ENCODE results near the gene MED28.
"Not testable (repeated sequence)": the region's sequence is repeated elsewhere in the genome, so short reads cannot be mapped to it uniquely, and the experiment has no call there.

Gene MED28, protein sequence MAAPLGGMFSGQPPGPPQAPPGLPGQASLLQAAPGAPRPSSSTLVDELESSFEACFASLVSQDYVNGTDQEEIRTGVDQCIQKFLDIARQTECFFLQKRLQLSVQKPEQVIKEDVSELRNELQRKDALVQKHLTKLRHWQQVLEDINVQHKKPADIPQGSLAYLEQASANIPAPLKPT

DNA sequence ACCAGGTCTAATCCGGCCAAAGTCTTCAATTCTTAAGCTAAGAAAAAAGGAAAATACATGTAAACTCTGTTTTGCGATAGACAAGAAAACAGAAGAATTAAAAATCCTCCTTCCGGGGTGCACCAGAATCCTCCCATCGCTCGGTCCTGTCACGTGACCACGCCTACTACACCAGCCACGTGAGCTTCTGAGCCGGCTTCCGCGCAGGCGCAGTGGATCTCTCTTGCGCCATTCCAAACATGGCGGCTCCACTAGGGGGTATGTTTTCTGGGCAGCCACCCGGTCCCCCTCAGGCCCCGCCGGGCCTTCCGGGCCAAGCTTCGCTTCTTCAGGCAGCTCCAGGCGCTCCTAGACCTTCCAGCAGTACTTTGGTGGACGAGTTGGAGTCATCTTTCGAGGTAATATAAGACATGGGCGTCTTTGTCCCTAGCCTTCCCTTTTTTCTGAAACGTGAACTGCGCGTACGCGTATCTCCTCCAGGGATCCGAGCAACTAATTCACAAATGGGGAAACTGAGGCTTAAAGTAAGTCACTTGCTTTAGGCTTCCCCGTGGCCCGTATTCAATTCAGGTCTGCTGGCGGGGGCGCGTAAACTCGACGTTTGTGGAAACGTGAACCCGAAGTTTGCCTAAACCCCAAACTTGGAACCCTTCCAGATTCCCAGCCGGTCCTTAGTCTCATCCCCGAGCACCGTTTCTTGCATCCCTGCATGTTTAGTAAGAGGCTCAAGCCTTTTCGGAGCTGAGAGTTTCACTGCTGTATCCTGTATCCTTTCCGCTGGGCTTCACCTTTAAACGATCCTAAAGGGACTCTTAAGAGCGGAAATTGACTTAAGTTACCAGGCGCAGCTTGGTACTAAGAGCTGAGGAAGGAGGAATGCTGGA lies at the start of gene MED28:
Gene MED28, plus strand, starts transcription at position 226 of the 884 bp plus-strand sequence. Its CDS starts 14 bp downstream, at position 240.
- peaks cover 5 to 38% (median 35%) of the 10 kb centered on the region in 5 donors for H3K4me1 ChIP-seq (ENCODE audit: control insufficient read depth in 5 of 5, insufficient read depth in 5 of 5, low read length in 5 of 5)
- peak within 1 kb of the TSS; percentile 91 to 99 (median 98) for H3K4me3 ChIP-seq (ENCODE audit: low read depth in 1 of 5, low read length in 5 of 5)
- H3K9ac ChIP-seq (ENCODE audit: low read length in 5 of 5): peak within 1 kb of the TSS; percentile 89 to 100 (median 98)
- peaks cover under 1 to 21% (median 18%) of the 10 kb centered on the region in 5 donors for H3K36me3 ChIP-seq (ENCODE audit: control insufficient read depth in 5 of 5, insufficient read depth in 5 of 5, low read length in 5 of 5)
- H3K27ac ChIP-seq (ENCODE audit: low read depth, low read length): peak within 1 kb of the TSS; percentile 96
- H3K9me3 ChIP-seq (ENCODE audit: control insufficient read depth in 5 of 5, low read length in 5 of 5): no peaks in the 10 kb centered on the region
- no peaks in the 10 kb centered on the region for H3K27me3 ChIP-seq (ENCODE audit: control insufficient read depth in 5 of 5, insufficient read depth in 4 of 5, low read length in 5 of 5)

DNA sequence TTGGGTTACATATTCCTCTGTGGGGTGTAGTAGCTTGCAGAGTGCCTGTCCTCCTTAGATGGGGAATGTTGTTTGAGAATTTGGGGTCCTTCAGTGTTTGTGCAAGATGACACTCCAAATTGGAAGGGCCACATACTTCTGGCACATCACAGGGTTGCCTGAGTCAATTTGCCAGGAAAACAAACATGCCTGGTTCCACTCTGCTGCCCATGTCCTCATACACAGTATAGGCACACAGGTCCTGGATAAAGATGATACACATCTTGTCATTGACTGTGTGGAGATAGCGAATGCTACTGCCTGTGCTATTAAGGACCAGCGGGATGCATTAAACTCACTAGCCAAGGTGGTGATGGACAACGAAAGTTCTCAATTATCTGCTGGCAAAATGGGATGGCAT lies 48.6 kb upstream of the MED28 start:
- H3K4me3 ChIP-seq (ENCODE audit: low read depth in 1 of 5, low read length in 5 of 5): no peak overlapping the region
- no peaks in the 10 kb centered on the region for H3K4me1 ChIP-seq (ENCODE audit: control insufficient read depth in 5 of 5, insufficient read depth in 5 of 5, low read length in 5 of 5)
- no peaks in the 10 kb centered on the region for H3K36me3 ChIP-seq (ENCODE audit: control insufficient read depth in 5 of 5, insufficient read depth in 5 of 5, low read length in 5 of 5)
- no peak overlapping the region for H3K9ac ChIP-seq (ENCODE audit: low read length in 5 of 5)
- H3K27me3 ChIP-seq (ENCODE audit: control insufficient read depth in 5 of 5, insufficient read depth in 4 of 5, low read length in 5 of 5): no peaks in the 10 kb centered on the region
- no peak overlapping the region for H3K27ac ChIP-seq (ENCODE audit: low read depth, low read length)
- no peaks in the 10 kb centered on the region for H3K9me3 ChIP-seq (ENCODE audit: control insufficient read depth in 5 of 5, low read length in 5 of 5)

DNA sequence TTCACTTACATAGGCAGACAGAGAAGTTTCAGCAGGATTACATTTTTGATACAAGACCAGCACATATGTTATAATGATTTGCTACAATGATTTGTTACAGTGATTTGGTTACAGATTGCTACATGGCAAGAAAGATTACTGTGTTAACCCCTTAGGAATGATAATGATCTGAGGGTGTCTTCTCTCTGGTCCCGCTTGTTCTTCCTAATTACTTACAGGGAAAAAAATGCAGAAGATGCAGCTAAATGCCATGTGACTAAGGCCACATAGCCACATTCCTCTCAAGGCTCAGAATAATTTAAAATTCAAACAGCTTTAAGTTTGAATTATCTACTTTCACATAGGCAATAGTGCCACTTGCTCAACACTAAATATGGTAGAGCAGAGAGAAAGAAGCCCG lies 47.2 kb upstream of the MED28 start:
- no peak overlapping the region for H3K9ac ChIP-seq (ENCODE audit: low read length in 5 of 5)
- H3K4me1 ChIP-seq (ENCODE audit: control insufficient read depth in 5 of 5, insufficient read depth in 5 of 5, low read length in 5 of 5): no peaks in the 10 kb centered on the region
- H3K9me3 ChIP-seq (ENCODE audit: control insufficient read depth in 5 of 5, low read length in 5 of 5): no peaks in the 10 kb centered on the region
- H3K27ac ChIP-seq (ENCODE audit: low read depth, low read length): no peak overlapping the region
- H3K27me3 ChIP-seq (ENCODE audit: control insufficient read depth in 5 of 5, insufficient read depth in 4 of 5, low read length in 5 of 5): no peaks in the 10 kb centered on the region
- no peaks in the 10 kb centered on the region for H3K36me3 ChIP-seq (ENCODE audit: control insufficient read depth in 5 of 5, insufficient read depth in 5 of 5, low read length in 5 of 5)
- H3K4me3 ChIP-seq (ENCODE audit: low read depth in 1 of 5, low read length in 5 of 5): no peak overlapping the region

DNA sequence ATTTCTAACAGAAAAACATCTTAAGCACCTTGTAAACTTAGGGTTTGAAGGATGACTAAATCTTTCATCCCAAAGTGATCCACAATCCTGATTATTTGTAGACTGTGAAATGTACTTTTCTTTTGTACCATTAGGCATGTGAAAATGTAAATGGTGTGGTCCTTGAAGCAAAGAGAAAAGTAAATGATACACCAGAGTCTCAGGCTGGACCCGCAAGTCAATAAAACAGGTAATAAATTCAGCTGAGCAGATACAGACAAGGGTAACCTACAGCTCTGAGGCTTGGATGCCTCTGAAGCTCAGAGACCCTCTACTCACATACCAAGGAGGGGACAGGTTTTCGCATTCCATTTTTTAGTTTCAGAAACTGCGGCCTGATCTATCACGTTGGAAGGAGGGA lies 40.2 kb upstream of the MED28 start:
- H3K36me3 ChIP-seq (ENCODE audit: control insufficient read depth in 5 of 5, insufficient read depth in 5 of 5, low read length in 5 of 5): no peaks in the 10 kb centered on the region
- no peak overlapping the region for H3K9ac ChIP-seq (ENCODE audit: low read length in 5 of 5)
- no peaks in the 10 kb centered on the region for H3K9me3 ChIP-seq (ENCODE audit: control insufficient read depth in 5 of 5, low read length in 5 of 5)
- H3K4me1 ChIP-seq (ENCODE audit: control insufficient read depth in 5 of 5, insufficient read depth in 5 of 5, low read length in 5 of 5): peaks cover 0 to 25% (median 15%) of the 10 kb centered on the region in 5 donors
- H3K27me3 ChIP-seq (ENCODE audit: control insufficient read depth in 5 of 5, insufficient read depth in 4 of 5, low read length in 5 of 5): no peaks in the 10 kb centered on the region
- no peak overlapping the region for H3K4me3 ChIP-seq (ENCODE audit: low read depth in 1 of 5, low read length in 5 of 5)
- H3K27ac ChIP-seq (ENCODE audit: low read depth, low read length): no peak overlapping the region

DNA sequence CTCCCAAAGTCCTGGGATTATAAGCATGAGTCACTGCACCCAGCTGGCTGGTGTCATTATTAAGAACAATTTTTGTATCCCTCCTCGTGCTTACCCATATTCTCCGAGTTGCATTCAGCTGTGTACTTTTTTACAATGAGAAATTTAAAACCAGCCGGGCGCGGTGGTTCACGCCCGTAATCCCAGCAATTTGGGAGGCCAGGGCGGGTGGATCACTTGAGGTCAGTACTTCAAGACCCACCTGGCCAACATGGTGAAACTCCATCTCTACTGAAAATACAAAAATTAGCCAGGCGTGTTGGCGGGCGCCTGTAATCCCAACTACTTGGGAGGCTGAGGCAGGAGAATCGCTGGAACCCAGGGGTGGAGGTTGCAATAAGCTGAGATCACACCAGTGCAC lies 39.3 kb upstream of the MED28 start:
- not testable (repeated sequence) for H3K4me3 ChIP-seq (ENCODE audit: low read depth in 1 of 5, low read length in 5 of 5); H3K36me3 ChIP-seq (ENCODE audit: control insufficient read depth in 5 of 5, insufficient read depth in 5 of 5, low read length in 5 of 5); H3K9ac ChIP-seq (ENCODE audit: low read length in 5 of 5); H3K9me3 ChIP-seq (ENCODE audit: control insufficient read depth in 5 of 5, low read length in 5 of 5); H3K27me3 ChIP-seq (ENCODE audit: control insufficient read depth in 5 of 5, insufficient read depth in 4 of 5, low read length in 5 of 5); H3K27ac ChIP-seq (ENCODE audit: low read depth, low read length)
- peaks cover 0 to 31% (median 22%) of the 10 kb centered on the region in 5 donors for H3K4me1 ChIP-seq (ENCODE audit: control insufficient read depth in 5 of 5, insufficient read depth in 5 of 5, low read length in 5 of 5)

DNA sequence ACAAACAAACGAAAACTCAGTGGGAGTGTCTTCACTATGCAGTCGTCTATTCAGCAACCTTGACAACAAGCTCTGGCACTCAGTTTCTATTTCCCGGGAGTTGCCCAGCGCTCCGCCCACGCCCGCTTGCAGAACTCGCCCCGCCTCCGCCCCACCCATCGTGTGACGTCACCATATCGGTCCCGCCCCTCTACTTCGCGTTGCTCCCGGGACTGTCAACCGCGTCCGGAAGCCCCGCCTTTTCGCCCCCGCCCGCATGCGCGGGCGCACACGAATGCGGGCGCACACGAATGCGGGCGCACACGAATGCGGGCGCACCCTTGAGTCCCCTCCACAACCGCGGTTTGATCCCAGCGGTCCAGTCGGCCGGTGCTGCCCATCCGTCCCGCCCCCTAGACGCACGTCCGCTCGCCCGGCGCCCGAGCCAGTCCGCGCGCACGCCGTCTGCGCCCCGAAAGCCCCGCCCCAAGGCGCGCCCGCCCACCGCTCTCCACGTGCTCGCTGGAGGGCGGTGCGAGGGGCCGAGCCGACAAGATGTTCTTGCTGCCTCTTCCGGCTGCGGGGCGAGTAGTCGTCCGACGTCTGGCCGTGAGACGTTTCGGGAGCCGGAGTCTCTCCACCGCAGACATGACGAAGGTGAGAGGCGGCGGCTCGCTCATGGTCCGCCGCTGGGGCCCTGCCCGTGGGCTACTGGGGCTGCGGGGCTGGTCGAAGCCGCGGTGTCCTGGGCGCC lies 37.3 kb upstream of the MED28 start, which contains the start of gene LAP3:
Gene LAP3, plus strand, starts transcription at position 267 of the 733 bp plus-strand sequence. Its CDS starts 268 bp downstream, at position 535.
- H3K9me3 ChIP-seq (ENCODE audit: control insufficient read depth in 5 of 5, low read length in 5 of 5): no peaks in the 10 kb centered on the region
- H3K4me3 ChIP-seq (ENCODE audit: low read depth in 1 of 5, low read length in 5 of 5): peak within 1 kb of the TSS; percentile 72 to 91 (median 87)
- H3K4me1 ChIP-seq (ENCODE audit: control insufficient read depth in 5 of 5, insufficient read depth in 5 of 5, low read length in 5 of 5): peaks cover 0 to 48% (median 30%) of the 10 kb centered on the region in 5 donors
- peak within 1 kb of the TSS; percentile 71 to 95 (median 87) for H3K9ac ChIP-seq (ENCODE audit: low read length in 5 of 5)
- no peaks in the 10 kb centered on the region for H3K27me3 ChIP-seq (ENCODE audit: control insufficient read depth in 5 of 5, insufficient read depth in 4 of 5, low read length in 5 of 5)
- H3K36me3 ChIP-seq (ENCODE audit: control insufficient read depth in 5 of 5, insufficient read depth in 5 of 5, low read length in 5 of 5): peaks cover 7 to 18% (median 11%) of the 10 kb centered on the region in 5 donors
- H3K27ac ChIP-seq (ENCODE audit: low read depth, low read length): peak within 1 kb of the TSS; percentile 96

DNA sequence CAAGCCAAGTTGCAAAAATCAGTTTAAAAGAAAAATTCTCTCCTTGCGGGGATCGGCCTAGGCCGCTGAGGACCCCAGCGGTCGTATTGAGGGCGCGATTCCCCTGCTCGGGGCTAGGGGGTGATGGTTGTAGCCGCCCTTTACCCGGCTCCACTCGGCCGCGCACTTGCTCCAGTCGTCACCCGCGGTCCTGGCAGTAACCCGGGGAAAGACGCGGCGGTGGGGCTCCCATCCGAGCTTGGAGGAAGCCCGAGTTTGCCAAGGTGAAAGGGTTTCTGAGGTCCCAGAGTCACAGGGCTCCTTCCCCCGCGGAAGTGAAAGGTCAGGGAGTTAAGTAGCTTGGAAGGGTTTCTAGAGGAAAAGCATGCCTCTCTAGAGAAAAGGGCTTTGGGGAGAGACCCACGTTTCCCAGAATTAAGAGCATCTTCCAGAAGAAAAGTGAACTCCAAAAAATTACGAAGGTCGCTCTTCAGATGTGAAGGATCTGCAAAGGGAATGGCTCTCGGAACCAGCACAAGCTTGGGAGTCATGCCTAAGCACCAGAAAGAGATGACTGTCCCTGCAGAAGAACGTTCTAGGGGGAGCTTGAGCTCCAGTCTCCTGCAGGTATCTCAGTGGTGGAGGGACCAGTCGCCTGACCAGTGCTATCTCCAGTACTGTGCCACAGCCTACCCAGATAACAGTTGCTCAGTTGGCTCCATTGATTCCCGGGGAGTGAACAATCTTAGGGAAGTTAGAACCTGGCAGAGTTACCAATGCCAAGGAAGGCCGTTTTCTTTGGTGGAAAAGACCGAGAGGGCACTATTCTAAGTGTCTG lies 36.6 kb upstream of the MED28 start:
- Histone ChIP-seq H3K9me3 (ENCODE audit: control insufficient read depth in 5 of 5, low read length in 5 of 5) (no peaks in the 10 kb centered on the region), H3K9ac (ENCODE audit: low read length in 5 of 5) (peak overlapping the region; percentile 71 to 95 (median 87)), H3K4me1 (ENCODE audit: control insufficient read depth in 5 of 5, insufficient read depth in 5 of 5, low read length in 5 of 5) (peaks cover 0 to 54% (median 30%) of the 10 kb centered on the region in 5 donors), H3K4me3 (ENCODE audit: low read depth in 1 of 5, low read length in 5 of 5) (peak overlapping the region; percentile 72 to 91 (median 87)), H3K36me3 (ENCODE audit: control insufficient read depth in 5 of 5, insufficient read depth in 5 of 5, low read length in 5 of 5) (peaks cover 13 to 25% (median 17%) of the 10 kb centered on the region in 5 donors), H3K27ac (ENCODE audit: low read depth, low read length) (peak overlapping the region; percentile 96), H3K27me3 (ENCODE audit: control insufficient read depth in 5 of 5, insufficient read depth in 4 of 5, low read length in 5 of 5) (no peaks in the 10 kb centered on the region)

DNA sequence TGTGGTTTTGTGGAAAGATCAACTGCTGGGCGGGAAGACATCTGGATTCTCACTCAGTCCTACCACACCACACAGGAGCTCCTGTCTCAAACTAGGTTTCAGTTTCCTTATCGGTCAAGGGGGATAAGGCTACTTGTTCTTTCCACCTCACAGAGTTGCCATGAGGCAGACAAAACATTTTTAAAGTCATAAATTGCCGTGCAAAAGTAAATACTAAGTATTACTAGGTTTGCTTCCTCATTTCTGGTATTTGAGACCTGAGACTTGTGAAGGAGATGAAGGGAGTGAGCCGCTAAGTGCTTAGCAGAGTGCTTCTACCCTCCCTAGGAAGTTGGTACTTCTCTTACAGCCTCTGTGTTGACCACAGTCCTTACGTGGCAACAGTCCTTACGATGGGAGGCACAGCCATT lies 36.0 kb upstream of the MED28 start:
- Histone ChIP-seq H3K27ac (ENCODE audit: low read depth, low read length) (peak overlapping the region; percentile 96), H3K36me3 (ENCODE audit: control insufficient read depth in 5 of 5, insufficient read depth in 5 of 5, low read length in 5 of 5) (peaks cover 16 to 31% (median 24%) of the 10 kb centered on the region in 5 donors), H3K4me1 (ENCODE audit: control insufficient read depth in 5 of 5, insufficient read depth in 5 of 5, low read length in 5 of 5) (peaks cover 0 to 57% (median 30%) of the 10 kb centered on the region in 5 donors), H3K9ac (ENCODE audit: low read length in 5 of 5) (peak overlapping the region; percentile 71 to 95 (median 87)), H3K27me3 (ENCODE audit: control insufficient read depth in 5 of 5, insufficient read depth in 4 of 5, low read length in 5 of 5) (no peaks in the 10 kb centered on the region), H3K9me3 (ENCODE audit: control insufficient read depth in 5 of 5, low read length in 5 of 5) (no peaks in the 10 kb centered on the region), H3K4me3 (ENCODE audit: low read depth in 1 of 5, low read length in 5 of 5) (peak overlapping the region; percentile 72 to 91 (median 87))

DNA sequence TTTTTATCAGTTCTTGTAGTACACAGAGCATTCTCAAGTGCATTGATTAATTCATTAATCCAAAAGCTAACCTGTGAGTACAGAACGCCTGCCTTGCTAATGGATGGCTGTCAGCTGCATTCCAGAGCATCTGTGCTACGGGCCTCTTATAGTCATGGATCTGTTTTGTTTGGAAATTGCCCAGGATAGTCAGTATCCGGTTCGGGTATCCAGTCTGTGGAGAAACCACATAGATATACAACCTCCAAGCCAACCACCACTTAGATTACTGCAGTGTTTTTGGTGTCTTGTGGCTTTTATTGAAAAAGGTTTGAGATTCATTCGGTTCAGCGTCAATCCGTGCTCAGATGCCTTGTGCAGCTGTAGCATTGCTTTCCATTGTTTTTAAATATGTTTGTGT lies 33.5 kb upstream of the MED28 start:
- peaks cover 0 to 57% (median 30%) of the 10 kb centered on the region in 5 donors for H3K4me1 ChIP-seq (ENCODE audit: control insufficient read depth in 5 of 5, insufficient read depth in 5 of 5, low read length in 5 of 5)
- peaks cover 19 to 56% (median 48%) of the 10 kb centered on the region in 5 donors for H3K36me3 ChIP-seq (ENCODE audit: control insufficient read depth in 5 of 5, insufficient read depth in 5 of 5, low read length in 5 of 5)

More for the DNA sequence above, 33.5 kb upstream of the MED28 start:
- Histone ChIP-seq H3K27ac (ENCODE audit: low read depth, low read length) (peak overlapping the region; percentile 96), H3K9me3 (ENCODE audit: control insufficient read depth in 5 of 5, low read length in 5 of 5) (no peaks in the 10 kb centered on the region), H3K9ac (ENCODE audit: low read length in 5 of 5) (peak overlapping the region in 4 of 5 donors; percentile 20 to 45 (median 27)), H3K27me3 (ENCODE audit: control insufficient read depth in 5 of 5, insufficient read depth in 4 of 5, low read length in 5 of 5) (no peaks in the 10 kb centered on the region), H3K4me3 (ENCODE audit: low read depth in 1 of 5, low read length in 5 of 5) (peak overlapping the region in 2 of 5 donors; percentile 2 to 8)
